NCI-H774 (cell line): ENCODE results near the gene WDR5.
"Not testable (repeated sequence)": the region's sequence is repeated elsewhere in the genome, so short reads cannot be mapped to it uniquely, and the experiment has no call there.

Source experiments
- DNase-seq: peaks from one replicate; lab custom pipeline; 2025; lab: John Stamatoyannopoulos, UW

The WDR5 gene

DNA sequence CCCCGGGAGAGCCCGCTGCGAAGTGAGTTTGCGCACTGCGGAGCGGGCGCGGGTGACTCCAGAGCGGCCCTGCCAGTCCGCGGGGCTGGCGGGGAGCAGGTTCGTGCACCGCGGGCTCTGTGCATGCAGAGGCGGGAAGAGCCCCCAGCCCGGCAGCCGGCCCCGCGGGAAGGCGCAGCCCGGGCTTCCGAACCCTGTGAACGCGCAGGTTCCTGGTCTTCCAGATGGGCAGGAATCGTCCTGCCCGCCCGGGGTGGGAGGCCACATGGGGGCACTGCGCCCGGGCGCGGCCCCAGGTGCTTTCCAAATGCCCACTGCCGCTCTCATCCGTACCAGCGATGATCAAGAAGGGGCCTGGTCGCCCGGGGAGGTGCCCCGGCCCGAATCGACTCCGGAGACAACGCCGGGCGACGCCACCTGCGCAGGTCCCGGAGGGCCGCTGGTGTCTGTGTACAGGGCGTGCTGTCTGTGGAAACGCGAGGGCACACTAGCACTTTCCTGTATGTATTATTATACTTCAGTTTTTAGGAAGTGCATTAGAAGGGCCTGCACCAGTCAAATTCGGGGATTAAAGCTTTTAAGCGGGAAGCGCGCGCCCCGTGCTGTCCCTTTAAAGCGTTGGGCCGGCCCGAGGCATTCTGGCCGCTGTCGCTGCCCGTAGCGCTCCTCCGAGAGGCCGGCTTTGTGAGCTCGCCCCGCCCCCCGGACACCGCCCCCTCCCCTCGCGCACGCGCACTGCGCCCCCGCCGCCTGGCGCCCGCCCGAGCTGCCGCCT is at the start of gene WDR5:
TSS of gene WDR5 (plus strand) at position 740 of the 775 bp plus-strand sequence. CDS start 3,796 bp downstream, outside the sequence.
- peak; percentile 92 for DNase-seq

DNA sequence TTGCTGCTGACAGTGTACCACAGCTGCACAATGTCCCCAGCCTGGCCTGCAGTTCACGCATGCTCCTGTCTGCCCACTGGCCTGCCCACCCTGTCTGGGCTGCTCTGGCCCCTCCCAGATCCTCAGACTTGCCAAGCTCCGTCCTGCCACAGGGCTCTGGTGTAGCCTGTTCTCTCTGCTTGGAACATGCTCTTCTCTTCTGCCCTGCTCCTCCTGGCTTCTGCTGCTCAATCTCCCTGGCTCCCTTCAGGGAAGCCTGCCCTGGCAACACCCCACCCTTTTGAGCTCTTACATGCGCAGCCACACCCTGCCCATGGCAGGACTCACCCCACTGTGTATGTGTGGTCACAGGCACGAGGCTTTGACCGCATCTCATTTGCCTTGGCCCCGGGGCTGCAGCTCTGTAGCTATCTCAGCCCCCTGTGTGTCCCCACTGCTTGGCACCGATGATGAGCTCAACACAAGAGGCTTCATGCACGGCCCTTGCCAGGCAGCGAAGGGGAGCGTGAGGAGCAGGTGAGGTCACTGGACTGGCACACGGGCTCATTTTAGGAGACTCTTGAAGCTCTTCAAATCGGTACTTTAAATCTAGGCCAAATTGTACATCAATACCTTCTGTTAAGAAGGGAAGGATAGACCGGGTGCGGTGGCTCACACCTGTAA is 47.7 kb upstream of the WDR5 start:
- DNase-seq = no peak

GRCh38 chr9:134089972-134090371 is 45.9 kb upstream of the WDR5 start:
- DNase-seq = no peak

- peak; percentile 43 for DNase-seq
Measured at GRCh38 chr9:134099123-134099761, 36.6 kb upstream of the WDR5 start.

DNA sequence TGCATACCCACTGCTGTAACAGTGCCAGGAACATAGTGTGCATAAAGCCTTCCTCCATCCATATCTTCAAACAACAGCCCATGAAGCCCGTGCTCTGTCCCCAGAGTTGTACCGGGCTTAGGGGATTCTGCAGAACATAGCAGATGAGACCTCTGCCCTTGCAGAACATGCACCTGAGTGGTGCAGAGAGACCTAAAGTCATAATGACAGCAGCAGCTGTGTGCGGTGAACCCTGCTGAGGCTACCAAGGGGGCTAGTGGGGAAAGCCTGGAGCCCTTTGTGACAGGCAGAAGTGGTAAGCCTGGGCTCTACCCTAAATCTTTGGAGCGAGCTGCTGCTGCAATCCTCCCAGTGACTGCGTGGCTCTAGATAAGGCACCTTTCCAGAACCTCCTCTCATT is 35.8 kb upstream of the WDR5 start:
- no peak for DNase-seq

- DNase-seq = not testable (repeated sequence)
Measured at GRCh38 chr9:134101133-134101532, 34.7 kb upstream of the WDR5 start.

DNA sequence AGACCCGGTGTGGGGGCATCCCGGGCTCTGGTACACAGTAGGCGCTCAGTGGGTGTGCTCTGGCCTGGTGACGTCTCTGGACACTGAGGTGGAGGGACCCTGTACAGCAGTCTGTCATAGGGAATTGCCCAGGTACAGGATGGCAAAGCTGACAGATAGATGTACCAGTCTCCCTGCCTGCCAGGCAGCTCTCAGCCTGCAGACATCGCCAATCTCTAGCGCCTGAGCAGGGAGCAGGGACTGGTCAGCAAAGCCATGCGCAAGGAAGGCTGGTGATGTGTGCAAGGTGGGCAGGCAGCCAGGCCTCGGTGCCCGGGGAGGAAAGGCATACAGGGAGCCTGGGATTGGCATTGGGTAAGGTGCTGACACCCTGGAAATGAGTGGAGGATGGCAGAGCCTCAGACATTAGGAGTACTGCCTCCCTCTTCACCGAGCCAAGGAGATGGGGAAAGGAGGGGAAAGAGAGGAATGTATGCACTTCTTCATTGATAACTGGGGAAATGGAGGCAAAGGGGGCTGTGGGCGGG is 34.2 kb upstream of the WDR5 start:
- no peak for DNase-seq

DNA sequence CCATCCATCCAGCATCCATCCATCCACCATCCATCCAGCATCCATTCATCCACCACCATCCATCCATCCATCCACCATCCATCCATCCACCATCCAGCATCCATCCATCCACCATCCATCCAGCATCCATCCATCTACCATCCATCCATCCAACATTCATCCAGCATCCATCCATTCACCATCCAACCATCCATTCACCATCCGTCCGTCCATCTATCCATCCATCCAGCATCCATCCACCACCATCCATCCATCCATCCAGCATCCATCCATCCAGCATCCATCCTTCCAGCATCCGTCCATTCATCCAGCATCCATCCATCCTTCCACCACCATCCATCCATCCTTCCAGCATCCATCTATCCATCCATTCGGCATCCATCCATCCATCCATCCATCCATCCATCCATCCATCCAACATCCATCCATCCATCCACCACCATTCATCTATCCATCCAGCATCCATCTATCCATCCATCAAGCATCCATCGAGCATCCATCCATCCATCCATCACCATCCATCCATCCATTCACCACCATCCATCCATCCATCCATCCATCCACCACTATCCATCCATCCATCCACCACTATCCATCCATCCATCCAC is 32.4 kb upstream of the WDR5 start:
- DNase-seq = no peak

- no peak for DNase-seq
Measured at GRCh38 chr9:134111064-134111463, 24.8 kb upstream of the WDR5 start.

DNA sequence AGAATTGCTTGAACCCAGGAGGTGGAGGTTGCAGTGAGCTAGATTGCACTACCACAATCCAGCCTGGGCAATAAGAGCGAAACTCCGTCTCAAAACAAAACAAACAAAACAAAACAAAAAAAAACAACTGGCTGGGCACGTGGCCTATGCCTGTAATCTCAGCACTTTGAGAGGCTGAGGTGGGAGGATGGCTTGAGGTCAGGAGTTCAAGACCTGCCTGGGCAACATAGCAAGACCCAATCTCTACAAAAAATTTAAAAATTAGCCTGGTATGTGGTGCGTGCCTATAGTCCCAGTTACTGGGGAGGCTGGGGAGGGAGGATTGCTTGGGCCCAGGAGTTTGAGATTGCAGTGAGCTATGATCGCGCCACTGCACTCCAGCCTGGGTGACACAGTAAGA is 23.3 kb upstream of the WDR5 start:
- DNase-seq = no peak

- not testable (repeated sequence) for DNase-seq
Measured at GRCh38 chr9:134118972-134119371, 16.9 kb upstream of the WDR5 start.

GRCh38 chr9:134123764-134124128 is 12.1 kb upstream of the WDR5 start:
- DNase-seq = no peak

GRCh38 chr9:134125413-134126095 is 10.3 kb upstream of the WDR5 start:
- DNase-seq = no peak

DNA sequence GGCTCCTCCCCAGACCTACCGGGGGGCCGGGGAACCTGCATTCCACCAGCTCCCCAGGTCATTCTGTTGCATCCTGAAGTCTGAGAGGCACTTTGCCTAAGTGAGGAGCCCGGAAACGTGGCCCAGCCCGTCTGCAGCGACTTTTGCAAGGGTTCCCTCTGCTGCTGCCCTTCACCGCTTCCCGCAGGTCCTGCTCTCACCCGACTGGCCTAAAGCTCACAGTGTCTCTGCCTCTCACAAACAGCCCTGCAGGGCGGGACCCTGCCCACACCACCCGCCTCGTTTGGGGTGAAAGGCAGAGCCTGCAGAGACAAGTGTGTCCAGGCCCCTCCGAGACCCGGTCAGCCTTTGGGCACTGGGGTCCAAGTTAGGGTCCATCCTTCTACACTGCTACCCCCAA is 9.5 kb upstream of the WDR5 start:
- no peak for DNase-seq

- DNase-seq = no peak
Measured at GRCh38 chr9:134127065-134127580, 8.8 kb upstream of the WDR5 start.

DNA sequence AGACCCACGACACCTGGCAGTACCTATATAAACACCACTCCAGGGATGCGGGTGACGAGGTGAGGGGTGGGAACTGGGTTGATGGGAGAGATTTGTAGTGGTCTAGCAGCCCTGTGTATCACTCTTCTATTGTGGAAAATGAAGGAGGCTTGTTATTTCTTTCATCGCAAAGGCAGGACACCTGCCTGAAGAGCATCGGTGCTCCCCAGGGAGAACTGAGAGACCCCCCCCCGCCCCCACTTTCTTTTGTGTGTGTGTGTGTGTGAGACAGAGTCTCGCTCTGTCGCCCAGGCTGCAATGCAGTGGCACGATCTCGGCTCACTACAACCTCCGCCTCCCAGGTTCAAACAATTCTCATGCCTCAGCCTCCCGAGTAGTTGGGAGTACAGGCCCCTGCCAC is 8.3 kb upstream of the WDR5 start:
- no peak for DNase-seq

DNA sequence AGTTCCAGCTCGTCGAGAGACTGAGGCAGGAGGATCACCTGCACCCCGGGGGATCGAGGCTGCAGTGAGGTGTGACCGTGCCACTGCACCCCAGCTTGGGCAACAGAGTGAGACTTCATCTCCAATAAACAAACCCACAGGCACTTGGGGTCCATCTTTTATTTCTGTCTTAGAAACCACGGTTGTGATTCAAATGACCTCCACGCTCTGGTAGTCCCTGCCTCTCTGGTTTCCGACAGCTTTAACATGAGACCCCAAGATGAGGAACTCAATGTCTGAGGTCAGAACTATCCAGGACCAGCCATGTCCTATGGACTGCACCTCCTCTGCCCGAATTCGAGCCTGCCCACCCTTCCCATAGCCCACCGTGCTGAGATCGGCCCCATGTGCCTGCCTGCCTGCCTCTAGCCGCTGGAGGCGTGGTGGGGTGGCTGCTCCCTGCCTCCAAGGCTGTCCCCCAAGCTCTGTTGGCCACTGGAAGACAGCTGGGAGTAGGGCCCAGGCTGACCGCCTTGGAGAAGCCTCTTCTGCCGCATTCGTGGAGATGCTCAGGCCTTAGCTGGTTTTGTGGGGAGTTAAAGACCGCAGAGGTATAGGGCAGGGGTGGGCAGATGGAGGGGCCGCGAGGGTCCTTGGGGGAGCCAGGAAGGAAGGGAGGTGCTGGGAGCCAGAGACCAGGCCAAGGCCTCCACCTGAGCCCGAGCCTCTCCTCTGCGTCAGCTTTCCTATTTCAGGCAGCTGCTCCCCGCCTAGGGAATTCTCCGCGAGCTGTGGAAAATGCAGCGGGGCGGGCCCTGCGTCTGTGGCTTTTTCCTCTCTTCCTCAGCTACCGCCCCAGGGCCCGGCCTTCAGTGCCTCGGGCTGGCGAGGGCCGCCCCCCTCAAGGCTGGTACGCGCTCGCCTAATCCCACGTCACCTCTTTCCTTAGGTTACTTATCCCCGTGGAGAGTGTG is 6.9 kb upstream of the WDR5 start:
- DNase-seq = no peak

- peak; percentile 51 for DNase-seq
Measured at GRCh38 chr9:134130503-134131375, 5.1 kb upstream of the WDR5 start.

GRCh38 chr9:134131471-134132207 is 4.2 kb upstream of the WDR5 start:
- DNase-seq = no peak
